Effector memory CD4-positive, alpha-beta T cell (primary cell): Measurements from ENCODE around the gene LDLRAD4.
"Not testable (repeated sequence)": the region's sequence is repeated elsewhere in the genome, so short reads cannot be mapped to it uniquely, and the experiment has no call there.

Experiments
- DNase-seq, 3 donors: peaks; one replicate each; pipeline ENCODE4 v3.0.0-alpha.2; 2020
- H3K27ac ChIP-seq: 2 replicates; pipeline ENCODE4 v1.7.0; 2013; ENCODE audit warnings: mild to moderate bottlenecking, low read length, moderate library complexity; ENCODE audit not compliant: insufficient read depth, poor library complexity, severe bottlenecking
- H3K27me3 ChIP-seq: replicated peaks from 2 replicates; pipeline ENCODE4 v1.7.0; 2013; ENCODE audit warnings: mild to moderate bottlenecking, low read length; ENCODE audit not compliant: insufficient read depth, control insufficient read depth, poor library complexity, severe bottlenecking
- H3K36me3 ChIP-seq: 2 replicates; pipeline ENCODE4 v1.7.0; 2013; ENCODE audit warnings: mild to moderate bottlenecking, low read length, moderate library complexity; ENCODE audit not compliant: control insufficient read depth, insufficient read depth
- H3K4me1 ChIP-seq: 2 replicates; pipeline ENCODE4 v1.7.0; 2013; ENCODE audit warnings: low read length, mild to moderate bottlenecking; ENCODE audit not compliant: control insufficient read depth, insufficient read depth, poor library complexity, severe bottlenecking
- H3K4me3 ChIP-seq: 2 replicates; pipeline ENCODE4 v1.7.0; 2013; ENCODE audit warnings: low read length, low read depth, mild to moderate bottlenecking; ENCODE audit not compliant: insufficient read depth, poor library complexity, severe bottlenecking
- H3K9me3 ChIP-seq: 2 replicates; pipeline ENCODE4 v1.7.0; 2013; ENCODE audit warnings: mild to moderate bottlenecking, low read length, moderate library complexity; ENCODE audit not compliant: control insufficient read depth

LDLRAD4 gene

GRCh38 chr18:13474907-13475545, 256.5 kb downstream of the LDLRAD4 start:
- H3K9me3 ChIP-seq = no peaks in the 10 kb centered on the region
- no peaks in the 10 kb centered on the region for H3K27me3 ChIP-seq
- H3K4me1 ChIP-seq = no peaks in the 10 kb centered on the region
- DNase-seq = no peak
- H3K36me3 ChIP-seq = peaks cover 10% of the 10 kb centered on the region
- H3K4me3 ChIP-seq = no peak overlapping the region
- H3K27ac ChIP-seq = no peak overlapping the region

GRCh38 chr18:13476312-13476711, 257.8 kb downstream of the LDLRAD4 start:
- H3K27me3 ChIP-seq, H3K27ac ChIP-seq, H3K4me1 ChIP-seq, H3K36me3 ChIP-seq, H3K4me3 ChIP-seq, DNase-seq, H3K9me3 ChIP-seq: not testable (repeated sequence)

- H3K4me1 ChIP-seq = peaks cover 1% of the 10 kb centered on the region
- no peak for DNase-seq
- H3K9me3 ChIP-seq = no peaks in the 10 kb centered on the region
- H3K27me3 ChIP-seq = no peaks in the 10 kb centered on the region
- H3K4me3 ChIP-seq = no peak overlapping the region
- no peak overlapping the region for H3K27ac ChIP-seq
- peaks cover 7% of the 10 kb centered on the region for H3K36me3 ChIP-seq
Measured at GRCh38 chr18:13477147-13477683, 258.7 kb downstream of the LDLRAD4 start.

GRCh38 chr18:13480571-13481255, 262.2 kb downstream of the LDLRAD4 start:
- Histone ChIP-seq H3K27me3 (no peaks in the 10 kb centered on the region), H3K36me3 (no peaks in the 10 kb centered on the region), H3K9me3 (no peaks in the 10 kb centered on the region), H3K27ac (no peak overlapping the region), H3K4me1 (peaks cover 4% of the 10 kb centered on the region), H3K4me3 (no peak overlapping the region)
- DNase-seq = no peak

GRCh38 chr18:13481331-13481730, 262.8 kb downstream of the LDLRAD4 start:
- Histone ChIP-seq H3K4me1 (peaks cover 4% of the 10 kb centered on the region), H3K4me3 (no peak overlapping the region), H3K9me3 (no peaks in the 10 kb centered on the region), H3K27me3 (no peaks in the 10 kb centered on the region), H3K36me3 (no peaks in the 10 kb centered on the region), H3K27ac (no peak overlapping the region)
- no peak for DNase-seq

GRCh38 chr18:13481820-13482617, 263.5 kb downstream of the LDLRAD4 start:
- H3K27ac ChIP-seq = no peak overlapping the region
- DNase-seq = no peak
- peaks cover under 1% of the 10 kb centered on the region for H3K36me3 ChIP-seq
- H3K27me3 ChIP-seq = no peaks in the 10 kb centered on the region
- no peak overlapping the region for H3K4me3 ChIP-seq
- H3K9me3 ChIP-seq = no peaks in the 10 kb centered on the region
- peaks cover 4% of the 10 kb centered on the region for H3K4me1 ChIP-seq

GRCh38 chr18:13482618-13482945, 264.0 kb downstream of the LDLRAD4 start:
- Histone ChIP-seq H3K27ac (no peak overlapping the region), H3K36me3 (peaks cover 5% of the 10 kb centered on the region), H3K9me3 (no peaks in the 10 kb centered on the region), H3K27me3 (no peaks in the 10 kb centered on the region), H3K4me3 (no peak overlapping the region), H3K4me1 (peaks cover 4% of the 10 kb centered on the region)
- no peak for DNase-seq

- H3K4me1 ChIP-seq = peaks cover 4% of the 10 kb centered on the region
- no peaks in the 10 kb centered on the region for H3K9me3 ChIP-seq
- H3K36me3 ChIP-seq = peaks cover 5% of the 10 kb centered on the region
- H3K27ac ChIP-seq = no peak overlapping the region
- H3K27me3 ChIP-seq = no peaks in the 10 kb centered on the region
- no peak for DNase-seq
- H3K4me3 ChIP-seq = no peak overlapping the region
Measured at GRCh38 chr18:13483316-13484270, 265.0 kb downstream of the LDLRAD4 start.

GRCh38 chr18:13485182-13485581, 266.6 kb downstream of the LDLRAD4 start:
- no peak for DNase-seq
- Histone ChIP-seq H3K27ac (no peak overlapping the region), H3K27me3 (no peaks in the 10 kb centered on the region), H3K9me3 (no peaks in the 10 kb centered on the region), H3K36me3 (peaks cover 5% of the 10 kb centered on the region), H3K4me3 (no peak overlapping the region), H3K4me1 (peaks cover 4% of the 10 kb centered on the region)
